Measurements from ENCODE around the gene JUNB. TPM values are rescaled to one million over a fixed set of nuclear protein-coding genes. Genes with fewer than 3 reads are reported as not detected.

The JUNB gene
- total and polyA plus RNA-seq, 2 of the 13 experiments (the other 11 are each of a cell fraction or from before 2014, with no cell fraction given), result 7.7 to 8.2 TPM

- TF ChIP-seq CENPX (CRISPR knock-in tag; IDR thresholded peaks at IDR 0.05) (no peak), ZGPAT (CRISPR knock-in tag; IDR thresholded peaks at IDR 0.05) (peak; percentile 35; the same call in 1 of the 2 replicates), ZNF776 (CRISPR knock-in tag; IDR thresholded peaks at IDR 0.05) (peak; percentile 86), ZNF678 (CRISPR knock-in tag; IDR thresholded peaks at IDR 0.05) (no peak), ZNF770 (CRISPR knock-in tag; IDR thresholded peaks at IDR 0.05) (no peak), PBX3 (CRISPR knock-in tag; IDR thresholded peaks at IDR 0.05; ENCODE audit: borderline replicate concordance) (0 out of 2 replicates have a peak, but pooled peaks have one; percentile 10), ZC3H13 (CRISPR knock-in tag; IDR thresholded peaks at IDR 0.05) (peak; percentile 95), ZFP91 (CRISPR knock-in tag; IDR thresholded peaks at IDR 0.05; ENCODE audit: borderline replicate concordance) (peak; percentile 79), ZNF773 (CRISPR knock-in tag; IDR thresholded peaks at IDR 0.05; ENCODE audit: borderline replicate concordance) (peak; percentile 45; the same call in 1 of the 2 replicates), ZBTB7B (CRISPR knock-in tag; IDR thresholded peaks at IDR 0.05) (no peak; the same call in 1 of the 2 replicates), E2F1 (CRISPR knock-in tag; IDR thresholded peaks at IDR 0.05) (0 out of 2 replicates have a peak, but pooled peaks have one; percentile 61), ZFP37 (CRISPR knock-in tag; IDR thresholded peaks at IDR 0.05; ENCODE audit: borderline replicate concordance) (no peak; the same call in 1 of the 2 replicates), RORA (CRISPR knock-in tag; IDR thresholded peaks at IDR 0.05) (no peak), SNRNP70 (IDR thresholded peaks at IDR 0.05; ENCODE audit: low read depth, low read length) (no peak), YEATS2 (CRISPR knock-in tag; IDR thresholded peaks at IDR 0.05; ENCODE audit: borderline replicate concordance) (no peak; the same call in 1 of the 2 replicates), ZMYM2 (CRISPR knock-in tag; IDR thresholded peaks at IDR 0.05) (no peak), KDM3A (CRISPR knock-in tag; IDR thresholded peaks at IDR 0.05; ENCODE audit: low read depth) (peak; percentile 58; the same call in 1 of the 2 replicates), ZNF468 (CRISPR knock-in tag; IDR thresholded peaks at IDR 0.05) (no peak), ZBTB42 (CRISPR knock-in tag; IDR thresholded peaks at IDR 0.05) (0 out of 2 replicates have a peak, but pooled peaks have one; percentile 62), KLF6 (CRISPR knock-in tag; IDR thresholded peaks at IDR 0.05) (no peak)
Measured at GRCh38 chr19:12792051-12792852, 966 bp downstream of the JUNB start (continued).

Measured in HepG2 (cell line).